Adrenal gland (tissue), 12 donors: ENCODE results near the gene MAST2. TPM values are rescaled to one million over a fixed set of nuclear protein-coding genes. Genes with fewer than 3 reads are reported as not detected.

Experiments
- DNase-seq, 7 donors: peaks; one replicate each; pipeline ENCODE4 v3.0.0-alpha.2; 2019 to 2020
- H3K27ac ChIP-seq, 5 donors: fragments of 200-600 bp; sonication (generic) in 4 of 5; 1 replicate in 3 of 5; 2 replicates in 2 of 5; pipeline versions ENCODE4 v1.5.1 to v1.8.0; 2016 to 2020; ENCODE audit warnings: mild to moderate bottlenecking in 1 of 5
- H3K27me3 ChIP-seq: fragments of 200-600 bp; 2 replicates; pipeline ENCODE4 v1.8.0; 2021
- H3K36me3 ChIP-seq, 2 donors: fragments of 200-600 bp; replicated peaks in 1 of 2; 1 replicate in 1 of 2; 2 replicates in 1 of 2; pipeline versions ENCODE4 v1.5.1 to v1.8.0; 2018 to 2022
- H3K4me1 ChIP-seq, 2 donors: fragments of 200-600 bp; replicated peaks in 1 of 2; 1 replicate in 1 of 2; 2 replicates in 1 of 2; pipeline versions ENCODE4 v1.5.1 to v1.8.0; 2018 to 2021
- H3K4me3 ChIP-seq, 4 donors: fragments of 200-600 bp; sonication (generic) in 3 of 4; one replicate each; pipeline ENCODE4 v1.5.1; 2016 to 2018
- H3K9me3 ChIP-seq, 3 donors: fragments of 200-600 bp; sonication (generic) in 1 of 3; replicated peaks in 1 of 3; 1 replicate in 2 of 3; 2 replicates in 1 of 3; pipeline versions ENCODE4 v1.5.1 to v1.8.0; 2016 to 2021
- POLR2A ChIP-seq, 2 donors: fragments of 450-650 bp; IDR thresholded peaks; one replicate each; pipeline ENCODE4 v1.6.1; 2017; ENCODE audit warnings: antibody characterized with exemption in 2 of 2, mild to moderate bottlenecking in 2 of 2, moderate library complexity in 1 of 2
- WGBS, 4 donors: extraction: QIAGEN DNeasy Blood & Tissue Kit in 2 of 4; methylation state at CpG; one replicate each; pipeline versions ENCODE4 v1.1.5 to v1.1.7; 2013 to 2017; 5-methylcytosine and 5-hydroxymethylcytosine counted together
- intact Hi-C, 2 donors: fragments of 100-400 bp; cut with DNase I; formaldehyde crosslinking; loops; one replicate each; pipeline versions ENCODE4 v1.14.1 to v1.15.0; 2022 to 2023
- polyA plus RNA-seq, 3 donors: library from polyadenylated mRNA; stranded (reverse); fragments of 200-250 nt in 2 of 3; fragments of 350-450 nt in 1 of 3; fragmentation: Illumina TruSeq in 1 of 3; extraction: RNeasy Lipid Tissue Mini Kit (QIAGEN cat#74804) in 1 of 3; gene quantifications; one replicate each; pipeline ENCODE4 v1.2.3, GENCODE V29; 2013 to 2014
- total RNA-seq, 9 donors: library from RNA; depleted of rRNA in 4 of 9; stranded (reverse); fragments of >200 nt in 4 of 9; fragments of 120-200 nt in 1 of 9; fragmentation: NEBNext Ultra II Directional in 1 of 9; extraction: Animal tissue kit (Norgen Biotek cat#: 25700) in 1 of 9; gene quantifications; one replicate each; pipeline versions ENCODE4 v1.1.0 to v1.2.4, GENCODE V29; 2013 to 2023
- TF ChIP-seq, protein P1 (sequence below), 6 experiments: fragments of 450-650 bp in 4 of 6; fragments of 200-600 bp in 2 of 6; sonication (generic) in 1 of 6; IDR thresholded peaks; 1 replicate in 5 of 6; 2 replicates in 1 of 6; pipeline versions ENCODE4 v1.5.1 to v1.8.0; 2016 to 2021; ENCODE audit warnings: antibody characterized with exemption in 6 of 6, mild to moderate bottlenecking in 2 of 6, moderate library complexity in 1 of 6
- donor health status: healthy with polysubstance abuse.
- donor health status: Bipolar disorder and iron deficiency.
- donor health status: DM: yes; HTN: yes; CAD: no.
- donor health status: DM: no; HTN: no; CAD: no.
- donor health status: DM: no; HTN: no; CAD: no.
- donor health status: DM: yes; HTN: yes; CAD: no.

The MAST2 gene
- total and polyA plus RNA-seq, 12 donors = 18.1 to 38.5 (median 23.5) TPM

DNA sequence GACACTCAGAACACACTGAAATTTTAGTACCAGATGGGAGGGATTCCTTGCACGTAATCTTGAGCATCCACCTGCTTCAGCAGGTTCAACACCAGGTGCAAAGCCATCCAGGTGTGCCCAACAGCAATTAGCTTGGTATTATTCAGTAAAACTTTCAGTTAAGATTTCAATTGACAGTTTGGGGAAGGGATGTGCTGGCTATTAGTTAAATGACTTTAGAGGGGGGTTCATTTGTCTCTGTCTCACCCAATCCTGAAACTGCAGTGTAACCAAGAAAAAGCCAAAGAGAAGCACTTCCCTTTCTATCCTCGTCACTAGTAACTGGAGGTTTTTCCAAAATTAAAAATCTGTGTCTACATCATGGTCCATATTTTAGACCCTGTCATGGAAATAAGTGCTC lies 238.1 kb downstream of the MAST2 start:
- Histone ChIP-seq H3K9me3 (no peaks in the 10 kb centered on the region), H3K4me3 (no peak overlapping the region), H3K36me3 (no peaks in the 10 kb centered on the region), H3K27me3 (no peaks in the 10 kb centered on the region), H3K27ac (no peak overlapping the region), H3K4me1 (peaks cover 16 to 28% of the 10 kb centered on the region in 2 donors)
- WGBS, 4 donors = 85 to 93% (median 89%) methylated on average over 2 of the region's 2 CpGs
- no peak for DNase-seq
- intact Hi-C loops = no loop called here
- TF ChIP-seq, protein P1, sequence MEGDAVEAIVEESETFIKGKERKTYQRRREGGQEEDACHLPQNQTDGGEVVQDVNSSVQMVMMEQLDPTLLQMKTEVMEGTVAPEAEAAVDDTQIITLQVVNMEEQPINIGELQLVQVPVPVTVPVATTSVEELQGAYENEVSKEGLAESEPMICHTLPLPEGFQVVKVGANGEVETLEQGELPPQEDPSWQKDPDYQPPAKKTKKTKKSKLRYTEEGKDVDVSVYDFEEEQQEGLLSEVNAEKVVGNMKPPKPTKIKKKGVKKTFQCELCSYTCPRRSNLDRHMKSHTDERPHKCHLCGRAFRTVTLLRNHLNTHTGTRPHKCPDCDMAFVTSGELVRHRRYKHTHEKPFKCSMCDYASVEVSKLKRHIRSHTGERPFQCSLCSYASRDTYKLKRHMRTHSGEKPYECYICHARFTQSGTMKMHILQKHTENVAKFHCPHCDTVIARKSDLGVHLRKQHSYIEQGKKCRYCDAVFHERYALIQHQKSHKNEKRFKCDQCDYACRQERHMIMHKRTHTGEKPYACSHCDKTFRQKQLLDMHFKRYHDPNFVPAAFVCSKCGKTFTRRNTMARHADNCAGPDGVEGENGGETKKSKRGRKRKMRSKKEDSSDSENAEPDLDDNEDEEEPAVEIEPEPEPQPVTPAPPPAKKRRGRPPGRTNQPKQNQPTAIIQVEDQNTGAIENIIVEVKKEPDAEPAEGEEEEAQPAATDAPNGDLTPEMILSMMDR (IDR thresholded peaks at IDR 0.05) = no peak
- TF ChIP-seq POLR2A (IDR thresholded peaks at IDR 0.05) = no peak

DNA sequence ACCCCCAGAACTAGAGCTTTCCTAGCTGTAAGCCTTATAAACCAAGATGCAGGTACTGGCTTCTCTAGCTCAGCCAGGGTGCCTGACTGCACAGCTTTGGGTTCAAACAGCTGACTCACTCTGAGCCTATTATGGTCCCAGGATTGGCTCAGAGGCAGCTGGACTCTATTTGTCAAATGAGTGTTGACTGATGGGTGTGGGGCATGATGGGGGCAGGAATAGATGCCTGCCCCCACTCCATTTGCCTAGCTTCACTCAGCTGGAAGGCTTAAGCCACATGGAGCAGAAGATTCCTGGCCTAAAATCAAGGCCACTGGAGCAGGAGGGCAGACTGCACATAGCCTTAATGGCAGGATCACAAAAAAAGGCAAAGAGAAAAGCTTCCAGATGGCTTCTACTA lies 238.6 kb downstream of the MAST2 start:
- Histone ChIP-seq H3K9me3 (no peaks in the 10 kb centered on the region), H3K27me3 (no peaks in the 10 kb centered on the region), H3K4me1 (peaks cover 16 to 28% of the 10 kb centered on the region in 2 donors), H3K4me3 (no peak overlapping the region), H3K27ac (peak overlapping the region in 2 of 5 donors; percentile 28 to 40), H3K36me3 (no peaks in the 10 kb centered on the region)
- intact Hi-C loops = no loop called here
- peak in 5 of 7 donors; percentile 58 to 75 (median 62) for DNase-seq
- TF ChIP-seq, protein P1 (IDR thresholded peaks at IDR 0.05) = no peak
- TF ChIP-seq POLR2A (IDR thresholded peaks at IDR 0.05) = no peak

DNA sequence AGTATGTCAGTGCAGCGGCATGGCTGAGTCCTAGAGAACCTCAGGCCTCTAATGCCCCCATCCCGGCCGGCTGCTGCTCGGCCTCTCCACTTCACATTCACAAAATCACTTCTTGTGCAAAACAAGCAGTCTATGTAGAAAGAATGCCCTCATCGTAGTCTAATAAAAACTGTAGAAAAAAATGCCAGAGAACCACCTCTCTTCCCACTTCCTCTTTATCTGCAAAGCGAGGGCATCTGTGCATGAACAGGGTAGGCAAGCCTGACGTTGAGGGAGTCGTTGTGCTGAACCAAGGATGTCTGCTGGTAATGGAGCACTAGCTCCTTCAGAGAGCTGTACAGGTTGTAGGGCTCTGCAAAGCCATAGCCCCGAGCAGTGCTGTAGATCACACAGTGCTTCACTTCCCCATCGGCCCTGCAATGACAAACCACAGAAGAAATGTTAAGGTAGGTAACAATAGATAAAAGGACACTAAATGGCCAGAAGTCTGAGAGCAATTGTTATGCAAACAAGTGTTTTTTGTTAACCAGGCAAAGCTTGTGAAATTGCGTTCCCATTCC lies 240.1 kb downstream of the MAST2 start:
- no peak for TF ChIP-seq POLR2A (IDR thresholded peaks at IDR 0.05)
- TF ChIP-seq, protein P1 (IDR thresholded peaks at IDR 0.05) = no peak
- Histone ChIP-seq H3K27ac (no peak overlapping the region), H3K4me1 (peaks cover 16 to 28% of the 10 kb centered on the region in 2 donors), H3K4me3 (no peak overlapping the region), H3K36me3 (no peaks in the 10 kb centered on the region), H3K27me3 (no peaks in the 10 kb centered on the region), H3K9me3 (no peaks in the 10 kb centered on the region)
- DNase-seq = no peak
- WGBS, 4 donors = 69 to 85% (median 75%) methylated on average over 11 of the region's 11 CpGs
- intact Hi-C loops = no loop called here

DNA sequence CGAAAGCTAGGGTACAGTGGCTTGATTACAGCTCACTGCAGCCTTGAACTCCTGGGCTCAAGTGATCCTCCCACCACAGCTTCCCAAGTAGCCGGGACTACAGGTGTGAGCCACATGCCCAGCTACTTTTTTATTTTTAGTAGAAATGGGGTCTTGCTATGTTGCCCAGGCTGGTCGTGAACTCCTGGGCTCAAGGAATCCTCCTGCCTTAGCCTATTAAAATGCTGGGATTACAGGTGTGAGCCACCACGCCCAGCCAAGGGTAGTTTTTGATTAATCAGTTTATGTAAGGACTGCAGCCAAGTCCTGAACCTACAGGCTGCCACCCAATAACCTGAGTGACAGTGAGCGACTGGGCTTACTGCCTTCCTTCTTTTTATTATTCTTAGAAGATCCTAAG lies 240.7 kb downstream of the MAST2 start:
- peaks cover 16 to 28% of the 10 kb centered on the region in 2 donors for H3K4me1 ChIP-seq
- TF ChIP-seq, protein P1 (IDR thresholded peaks at IDR 0.05) = no peak
- TF ChIP-seq POLR2A (IDR thresholded peaks at IDR 0.05) = no peak
- WGBS, 4 donors = 88 to 97% (median 94%) methylated on average over 5 of the region's 5 CpGs
- no peak overlapping the region for H3K27ac ChIP-seq
- no peak overlapping the region for H3K4me3 ChIP-seq
- no peak for DNase-seq
- no peaks in the 10 kb centered on the region for H3K36me3 ChIP-seq
- no peaks in the 10 kb centered on the region for H3K9me3 ChIP-seq
- no peaks in the 10 kb centered on the region for H3K27me3 ChIP-seq
- intact Hi-C loops = no loop called here
